Suppressor macrophage treated with lipopolysaccharide for 1 hour (primary cell): ENCODE data around the gene NDST1.

Source experiments
- DNase-seq, 3 donors: peaks; one replicate each; pipeline ENCODE4 v3.0.0-alpha.2; 2020 to 2022

Gene NDST1

DNA sequence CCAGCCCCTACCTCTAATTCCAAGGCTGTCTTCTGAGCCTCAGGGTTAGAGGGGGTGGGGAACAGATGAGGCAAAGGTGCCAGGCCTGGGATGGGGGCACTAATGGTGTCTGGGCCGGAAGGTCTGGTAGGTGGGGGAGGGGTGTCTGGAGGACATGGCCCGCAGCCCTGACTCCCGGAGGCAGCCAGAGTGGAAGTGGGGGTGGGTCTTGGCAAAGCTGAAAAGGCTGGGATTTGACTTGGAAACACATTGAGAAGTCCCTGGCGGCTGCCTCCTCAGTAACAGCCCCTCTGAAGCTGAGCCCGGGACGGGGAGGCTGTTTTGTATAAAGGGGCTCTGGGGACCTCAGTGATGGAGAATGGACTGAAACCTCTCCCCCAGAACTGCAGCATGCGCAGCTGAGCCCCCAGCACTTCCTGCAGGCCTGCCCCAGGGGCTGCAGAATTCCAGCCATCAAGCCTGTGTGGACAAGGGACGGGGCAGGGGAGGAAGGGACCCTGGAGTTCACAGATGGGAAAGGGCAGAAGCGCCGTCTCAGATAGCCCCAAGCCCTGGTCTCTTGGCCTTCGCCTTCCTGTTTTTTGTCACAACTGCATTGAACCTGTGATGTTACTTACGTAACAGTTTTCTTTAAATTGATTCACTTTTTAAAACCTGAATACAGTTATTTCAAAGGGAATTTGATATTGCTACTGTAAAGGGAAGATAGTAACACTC is 83.2 kb downstream of the NDST1 start:
- DNase-seq: no peak

DNA sequence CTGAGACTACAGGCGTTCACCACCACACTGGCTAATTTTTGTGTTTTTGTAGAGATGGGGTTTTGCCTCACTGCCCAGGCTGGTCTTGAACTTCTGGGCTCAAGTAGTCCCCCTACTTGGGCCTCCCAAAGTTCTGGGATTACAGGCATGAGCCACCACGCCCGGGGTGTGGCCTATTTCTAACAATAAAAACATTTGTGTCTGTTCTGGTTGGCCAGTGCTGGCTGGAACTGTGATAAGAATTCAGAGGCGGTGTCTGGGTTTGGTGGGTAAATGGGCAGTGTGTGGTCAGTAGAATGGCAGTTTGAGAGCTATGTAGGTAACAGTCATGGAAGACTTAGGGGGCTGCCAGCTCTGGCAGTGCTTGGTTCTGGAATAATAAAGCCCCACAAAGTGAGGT is 85.7 kb downstream of the NDST1 start:
- no peak for DNase-seq

DNA sequence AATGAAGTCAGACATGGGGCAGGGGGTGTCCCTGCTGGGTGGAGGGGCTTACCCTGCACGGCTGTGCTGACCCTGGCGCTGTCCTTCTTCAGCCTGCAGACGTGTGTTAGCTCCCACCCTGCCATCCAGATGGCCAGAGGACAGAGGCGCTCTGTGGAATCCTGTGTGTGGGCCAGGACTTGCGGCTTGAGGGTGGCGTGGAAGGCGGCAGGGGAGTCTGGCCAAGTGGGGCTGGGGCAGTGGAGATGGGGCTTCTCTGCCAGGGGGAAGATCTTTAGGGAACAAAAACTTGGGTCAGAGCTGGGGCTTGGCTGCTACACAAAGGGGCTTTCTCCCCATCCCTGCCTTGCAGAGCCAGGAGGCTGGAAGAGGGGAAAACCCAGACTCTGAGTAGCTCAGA is 86.1 kb downstream of the NDST1 start:
- no peak for DNase-seq

DNA sequence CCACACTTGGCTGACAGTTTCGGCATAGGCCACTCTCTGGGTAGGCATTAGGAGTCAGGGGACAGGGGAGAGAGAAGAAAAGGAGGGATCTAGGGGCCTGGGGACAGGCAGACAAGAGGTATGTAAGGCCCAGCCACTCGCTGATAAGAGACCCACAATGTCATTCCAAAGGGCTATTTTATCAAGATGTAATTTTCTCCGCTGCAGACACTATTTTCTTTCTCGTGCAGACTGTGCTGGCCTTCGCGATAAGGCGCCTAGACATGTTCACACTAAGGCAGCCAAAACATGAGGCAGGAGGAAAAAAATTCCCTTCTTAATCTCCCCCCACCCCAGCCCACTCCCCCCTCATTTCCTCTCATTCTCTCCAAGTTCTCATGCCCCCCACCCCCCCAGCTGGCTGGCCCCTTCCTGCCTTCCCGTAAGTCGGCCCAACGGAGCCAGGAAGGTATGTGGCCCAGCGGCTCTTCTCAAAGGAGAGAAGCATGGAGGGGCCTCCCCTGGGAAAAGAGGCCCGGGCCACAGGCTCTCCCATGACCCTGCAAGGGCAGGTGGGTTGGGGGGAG is 87.6 kb downstream of the NDST1 start:
- DNase-seq: no peak

DNA sequence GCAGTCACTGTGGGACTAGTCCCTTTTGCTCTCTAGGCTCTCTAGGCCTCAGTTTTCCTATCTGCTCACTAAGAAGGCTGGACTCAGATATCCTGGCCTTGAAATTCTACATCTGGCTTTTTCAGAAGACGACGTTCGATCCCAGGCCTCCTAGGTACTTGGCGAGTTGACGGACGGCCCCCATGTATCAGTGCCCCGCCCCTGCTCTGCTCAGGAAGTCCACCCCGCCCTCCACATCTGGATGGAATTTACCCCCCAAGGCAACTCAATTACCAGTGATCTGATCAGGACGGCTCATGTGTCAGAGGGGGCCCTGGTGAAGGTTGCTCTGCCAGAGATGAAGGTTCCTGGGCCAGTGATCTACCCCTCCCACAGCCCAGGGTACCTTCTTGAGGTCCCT is 88.4 kb downstream of the NDST1 start:
- DNase-seq: no peak

DNA sequence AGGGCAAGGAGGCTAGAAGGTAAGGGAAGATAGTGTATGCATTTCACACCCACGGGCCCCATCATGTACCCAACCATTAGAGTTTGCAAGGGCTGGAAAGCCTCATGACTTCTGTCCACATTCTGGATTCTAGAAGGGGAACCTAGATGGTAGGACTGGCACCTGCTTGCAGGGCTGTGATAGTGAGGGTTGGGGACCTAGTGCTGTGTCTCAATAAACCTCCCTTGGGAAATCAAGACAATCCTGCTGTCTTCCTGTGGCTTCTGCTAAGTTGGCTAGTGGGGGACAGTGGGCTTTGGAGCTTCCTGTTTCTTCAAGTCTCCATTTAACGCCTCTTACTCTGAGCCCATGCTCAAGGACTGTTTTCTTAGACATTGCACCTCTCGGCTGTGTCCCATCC is 88.9 kb downstream of the NDST1 start:
- DNase-seq: peak in 1 of 3 donors; percentile 22

DNA sequence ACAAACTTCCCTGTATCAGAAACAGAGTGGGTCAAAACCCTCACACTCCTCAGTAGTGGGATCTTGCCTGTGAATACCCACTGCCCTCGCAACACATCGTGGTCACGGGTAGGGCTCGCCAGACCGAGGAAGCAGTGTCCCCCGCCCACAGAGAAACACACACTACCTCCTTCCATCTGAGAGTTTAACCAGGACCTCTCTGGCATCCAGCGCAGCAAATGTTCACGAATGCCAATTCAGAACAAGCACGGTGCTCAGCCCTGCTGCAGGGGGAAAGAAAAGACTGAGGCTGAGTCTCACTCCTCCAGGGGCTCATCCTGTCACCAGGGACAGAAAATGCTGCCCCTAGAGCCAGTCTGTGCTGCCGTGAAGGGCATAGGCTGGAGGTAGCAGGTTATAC is 90.1 kb downstream of the NDST1 start:
- peak in 2 of 3 donors; percentile 36 to 54 for DNase-seq

DNA sequence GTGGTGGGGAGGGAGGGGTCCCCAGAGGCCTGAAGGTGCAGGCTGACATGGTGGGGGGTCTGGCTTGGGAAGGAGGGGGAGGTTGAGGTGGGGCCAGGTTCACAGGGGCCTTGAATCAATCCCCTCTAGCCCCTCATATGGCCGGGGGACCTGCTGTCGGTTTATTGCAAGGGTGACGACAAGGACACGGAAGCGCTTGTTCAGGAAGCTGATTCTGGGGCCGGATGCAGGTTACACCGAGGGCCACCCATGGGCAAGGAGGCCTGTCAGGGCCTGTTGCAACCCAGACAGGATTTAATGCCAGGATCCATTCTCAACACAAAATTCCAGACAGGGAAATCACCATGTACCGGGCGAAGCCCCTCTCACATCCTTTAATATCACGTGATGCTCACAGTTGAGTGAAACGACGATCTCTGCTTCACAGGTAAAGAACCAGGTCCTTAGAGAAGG is 90.9 kb downstream of the NDST1 start:
- DNase-seq: no peak

DNA sequence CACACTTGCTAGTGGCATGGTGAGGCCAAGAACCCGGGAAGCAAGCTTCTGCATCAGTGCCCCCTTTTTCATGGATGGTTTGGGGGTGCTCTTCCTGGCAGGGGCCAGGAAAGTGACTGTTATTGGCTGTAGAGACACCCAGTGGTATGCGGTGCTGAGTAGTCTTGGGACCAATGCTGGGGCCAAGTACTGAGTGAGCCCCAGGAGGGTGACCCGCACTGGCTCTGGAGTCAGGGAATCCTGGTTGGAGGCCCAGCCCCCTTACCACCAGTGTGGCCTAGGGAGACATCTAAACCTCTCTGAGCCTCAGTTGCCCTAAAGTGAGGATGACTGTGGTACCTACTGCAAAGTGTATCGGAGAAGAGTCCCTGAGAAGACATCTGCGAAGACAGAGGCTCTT is 91.3 kb downstream of the NDST1 start:
- DNase-seq: no peak

DNA sequence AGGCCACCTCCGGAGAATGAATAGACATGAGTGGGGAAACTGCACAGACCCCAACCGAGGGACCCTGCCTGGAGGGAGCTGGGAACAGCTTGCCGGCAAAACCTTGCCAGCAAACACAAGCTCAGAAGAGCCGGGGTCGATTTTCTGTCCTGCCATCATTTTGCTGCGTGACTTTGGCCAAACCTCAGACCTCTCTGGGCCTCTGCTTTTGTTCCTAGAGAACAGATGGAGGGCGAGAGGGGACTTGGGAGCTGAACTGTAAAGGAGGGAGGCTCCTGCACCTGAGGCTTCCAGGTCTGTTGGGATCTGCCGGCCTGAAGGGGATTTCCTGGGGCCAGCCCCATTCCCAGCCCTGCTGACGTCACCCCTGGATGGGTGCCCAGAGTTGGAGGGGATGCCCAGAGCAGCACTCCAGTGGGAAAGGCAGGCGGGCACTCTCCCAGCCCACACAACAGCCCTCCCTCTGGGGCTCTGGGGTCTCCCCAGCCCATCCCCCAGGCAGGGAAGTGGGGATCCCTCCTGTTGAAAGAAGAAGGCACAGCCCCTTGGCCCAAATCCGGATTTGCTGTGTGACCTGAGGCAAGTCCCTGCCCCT is 92.1 kb downstream of the NDST1 start:
- peak; percentile 53 to 85 (median 71) for DNase-seq

DNA sequence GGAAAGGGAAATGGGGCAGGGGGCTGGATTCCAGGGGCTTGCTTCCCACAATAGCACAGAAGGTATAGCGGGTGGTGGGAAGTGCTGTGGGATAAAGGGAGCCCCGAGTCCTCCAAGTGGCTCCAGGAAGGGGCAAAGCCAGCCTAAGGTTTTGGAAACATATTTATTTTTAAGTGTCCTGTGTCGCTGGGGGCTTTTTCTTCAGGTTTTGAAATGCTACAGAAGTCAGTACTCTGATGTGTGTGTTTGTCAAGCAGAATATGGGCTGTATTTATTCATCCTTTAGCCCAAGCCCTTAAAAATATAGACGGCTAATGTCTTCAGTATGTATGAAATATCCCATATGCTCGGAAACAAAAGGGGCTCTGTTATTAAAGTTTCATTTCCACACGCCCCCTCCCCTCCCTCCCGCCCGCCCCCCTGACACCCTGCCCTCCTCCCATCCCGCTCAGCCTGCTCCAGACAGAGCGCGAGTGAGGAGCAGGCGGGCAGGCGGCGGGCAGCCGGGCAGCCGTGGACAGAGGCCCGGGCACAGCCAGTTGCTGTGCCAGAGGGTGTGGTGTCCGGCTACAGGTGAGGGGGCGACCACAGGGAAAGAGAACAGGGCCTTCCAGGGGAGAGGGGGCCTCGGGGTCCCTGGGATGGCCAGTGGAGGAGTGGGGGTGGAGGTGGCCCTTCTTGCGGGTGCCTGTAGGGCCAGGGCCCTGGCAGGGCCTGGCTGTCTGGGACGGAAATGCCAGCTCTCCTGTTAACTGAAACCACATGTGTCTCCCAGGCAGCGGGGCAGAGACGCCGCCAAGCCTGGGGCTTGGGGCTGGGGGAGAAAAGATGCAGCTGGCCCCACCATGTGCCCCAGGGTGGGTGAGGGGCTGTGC is 92.9 kb downstream of the NDST1 start:
- DNase-seq: no peak

DNA sequence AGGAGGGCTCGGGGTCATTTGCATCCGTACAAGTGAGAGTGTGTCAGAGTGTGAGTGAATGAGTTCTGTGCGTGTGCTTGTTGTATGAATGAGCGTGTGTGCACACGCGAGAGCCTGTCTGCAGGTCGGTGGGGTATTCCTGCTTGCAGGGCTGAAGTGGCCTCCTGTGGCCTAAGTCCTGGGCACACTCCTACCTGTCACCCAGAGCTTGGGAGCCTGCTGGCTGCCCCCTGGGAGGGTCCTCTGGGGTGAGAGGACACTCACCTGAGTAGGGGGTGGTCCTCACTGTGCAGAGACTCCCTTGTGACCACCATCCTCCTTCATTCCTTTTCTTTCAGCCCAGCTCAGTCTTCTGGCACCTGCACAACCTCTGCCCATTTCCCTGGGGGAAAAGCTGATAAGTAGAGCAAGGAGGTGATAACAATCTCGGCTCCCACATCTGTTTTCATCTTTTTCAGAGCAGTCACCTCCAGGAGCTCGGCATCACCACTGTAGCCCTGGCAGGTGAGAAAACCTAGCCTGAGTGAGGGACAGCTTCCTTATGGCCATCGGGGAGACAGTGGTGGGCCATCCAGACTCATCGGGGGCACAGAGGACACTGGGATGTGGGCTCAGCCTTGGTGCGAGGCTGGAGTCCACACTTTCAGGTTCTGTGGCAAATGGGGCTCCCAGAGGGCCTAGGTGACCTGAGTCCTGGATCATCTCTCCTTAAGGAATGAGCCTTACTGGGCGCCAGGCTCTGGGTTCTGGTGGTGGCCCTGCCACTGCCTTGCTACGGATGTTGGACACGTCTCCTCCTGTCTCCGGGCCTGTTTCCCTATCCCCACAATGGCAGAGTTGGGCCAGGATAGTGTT is 93.8 kb downstream of the NDST1 start:
- no peak for DNase-seq

DNA sequence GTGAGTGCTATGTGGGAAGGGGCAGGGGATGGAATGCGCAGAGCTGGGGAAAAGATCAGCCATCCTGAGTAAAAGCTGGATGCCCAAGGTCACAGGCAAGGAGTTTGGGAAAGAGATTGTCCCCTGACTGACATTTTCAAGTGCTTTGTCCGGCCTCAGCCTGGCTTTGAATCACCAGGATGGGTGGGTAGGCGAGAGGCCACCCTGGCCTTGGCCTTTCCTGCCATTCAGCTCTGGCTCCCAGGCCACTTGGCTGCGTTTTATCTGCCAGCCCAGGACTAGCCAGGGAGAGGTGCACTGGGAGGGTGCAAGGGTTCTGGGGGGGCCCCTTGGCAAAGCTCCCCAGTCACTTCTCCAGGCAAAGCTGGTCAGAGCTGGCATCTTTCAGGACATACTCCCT is 95.1 kb downstream of the NDST1 start:
- DNase-seq: no peak

DNA sequence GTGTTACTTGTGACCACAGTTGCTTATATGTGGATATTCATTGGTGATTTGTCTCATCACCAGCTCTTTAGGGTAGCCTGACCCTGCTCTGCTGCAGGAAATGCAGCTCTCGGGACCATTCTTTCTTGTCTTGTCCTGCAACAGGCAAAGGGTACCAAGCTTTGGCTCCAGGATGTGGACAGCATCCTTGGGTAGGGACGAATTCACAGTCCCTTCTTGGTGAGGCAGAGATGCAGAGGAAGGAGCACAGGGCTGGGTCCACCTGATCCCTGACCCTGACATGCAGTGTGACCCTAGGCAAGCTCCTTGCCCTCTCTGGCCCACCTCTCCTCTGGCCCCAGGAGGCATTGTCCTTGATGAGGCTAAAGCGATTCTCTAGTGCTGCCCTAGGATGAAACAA is 95.6 kb downstream of the NDST1 start:
- DNase-seq: no peak

DNA sequence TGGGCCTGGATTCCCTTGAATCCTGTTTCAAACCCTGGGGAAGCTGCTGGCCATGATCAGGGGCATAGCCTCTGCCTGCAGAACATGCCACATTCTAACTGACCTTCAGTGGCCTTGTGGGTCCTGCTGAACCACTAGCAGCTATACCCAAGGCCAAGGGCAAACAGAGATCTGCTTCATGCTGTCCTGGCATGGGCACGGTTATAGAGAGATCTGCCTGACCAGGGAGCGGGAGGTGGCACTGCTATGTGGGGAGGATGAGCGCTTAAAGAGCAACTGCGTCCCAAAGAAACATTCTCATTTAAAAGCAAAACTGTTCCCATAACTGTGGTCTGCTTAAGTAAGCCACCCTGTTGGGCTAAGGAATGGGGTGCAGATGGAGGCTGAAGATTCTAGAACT is 96.1 kb downstream of the NDST1 start:
- no peak for DNase-seq

DNA sequence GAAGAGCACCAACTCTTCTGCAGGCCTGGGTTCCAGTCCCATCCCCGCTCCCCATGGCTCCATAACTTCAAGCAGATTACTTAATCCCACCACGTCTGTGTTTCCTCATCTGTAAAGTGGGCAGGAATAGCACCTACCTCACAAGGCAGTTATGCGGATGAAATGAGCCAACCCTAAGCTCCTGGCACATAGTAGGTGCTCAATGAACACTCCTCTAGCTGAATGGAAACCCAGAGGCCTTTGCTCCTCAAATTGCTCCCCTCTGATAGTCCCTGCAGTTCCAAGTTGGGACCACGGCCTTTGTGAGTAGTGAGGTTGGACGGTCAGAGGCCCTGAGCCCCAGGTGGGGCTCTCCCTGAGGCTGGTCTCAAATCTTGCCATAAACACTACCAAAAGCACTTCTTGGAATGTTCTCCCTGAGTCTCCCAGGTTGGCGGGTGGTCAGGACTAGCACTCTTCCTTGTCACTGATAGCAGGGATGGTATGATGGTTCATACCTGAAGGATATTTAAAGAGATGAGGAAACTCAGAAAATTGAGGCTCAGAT is 97.0 kb downstream of the NDST1 start:
- DNase-seq: no peak

DNA sequence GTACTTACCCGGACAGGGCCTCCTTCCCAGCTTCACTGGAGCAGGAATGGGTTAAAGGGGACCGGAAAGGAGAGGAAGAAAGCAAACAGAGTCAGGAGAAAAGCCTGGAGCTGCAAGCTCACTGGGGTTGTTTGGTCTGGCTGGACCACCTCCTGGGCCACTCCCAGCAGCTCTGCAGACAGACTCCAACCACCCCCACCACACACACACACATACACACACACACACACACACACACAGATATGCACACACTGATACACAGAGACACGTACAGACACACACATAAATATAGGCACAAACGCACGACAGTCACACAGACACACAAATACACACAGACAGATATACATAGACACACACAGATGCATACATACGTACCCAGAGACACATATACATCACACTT is 97.6 kb downstream of the NDST1 start:
- DNase-seq: no peak

DNA sequence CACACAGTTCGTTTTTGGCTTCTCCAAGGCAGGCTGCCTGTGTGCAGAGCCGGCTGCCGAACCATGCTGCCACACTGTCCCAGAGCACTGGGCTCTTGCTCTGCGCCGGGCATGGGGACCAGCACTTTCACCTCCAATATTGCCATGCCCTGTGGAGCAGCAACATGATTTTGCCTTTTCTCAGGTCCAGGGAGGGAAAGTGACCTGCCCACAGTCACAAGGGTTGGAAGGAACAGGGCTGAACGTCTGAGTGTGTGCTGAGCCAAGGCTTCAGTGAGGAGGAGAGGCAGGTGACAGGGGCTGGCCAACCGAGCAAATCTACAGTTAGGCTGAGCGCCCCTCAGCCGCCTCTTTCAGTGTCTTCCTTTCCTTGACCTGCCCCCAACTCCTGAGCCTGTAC is 98.5 kb downstream of the NDST1 start:
- no peak for DNase-seq

DNA sequence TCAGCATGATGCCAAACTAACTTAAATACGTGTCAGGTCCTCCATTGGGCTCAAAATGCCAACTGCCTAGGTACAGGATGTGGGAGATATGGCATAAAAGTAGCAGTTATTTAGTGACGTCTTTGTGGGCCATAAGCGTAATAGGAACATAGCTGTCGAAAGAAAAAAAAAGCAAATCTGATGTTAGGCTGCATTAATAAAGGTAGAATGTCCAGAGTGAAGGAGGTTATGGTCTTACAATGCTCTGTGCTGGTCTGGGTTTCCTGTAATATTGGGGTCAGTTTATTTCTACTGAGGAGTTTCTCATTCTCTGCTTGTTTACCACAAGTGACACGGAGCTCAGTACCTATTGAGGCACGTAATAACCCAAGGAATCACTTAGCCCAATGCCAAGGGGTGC is 99.2 kb downstream of the NDST1 start:
- no peak for DNase-seq
